T47D (cell line): ENCODE measurements around the gene MAGOHB.

Experiments used
- DNase-seq, 2 experiments: peaks; one replicate each; pipeline versions ENCODE4 v3.0.0 to v3.0.0-alpha.2; 2011 to 2012; ENCODE audit warnings: low read depth in 1 of 2, low spot score in 1 of 2
- JUND ChIP-seq: IDR thresholded peaks from 2 replicates; pipeline ENCODE4 v1.6.1; 2012; ENCODE audit warnings: low read depth
- in situ Hi-C: cut with HindIII; loops from 2 replicates; pipeline ENCODE4 v1.10.0; 2016; ENCODE audit warnings: low sequenced_read_pairs, low pct_unique_long_range_greater_than_20kb

Gene MAGOHB

DNA sequence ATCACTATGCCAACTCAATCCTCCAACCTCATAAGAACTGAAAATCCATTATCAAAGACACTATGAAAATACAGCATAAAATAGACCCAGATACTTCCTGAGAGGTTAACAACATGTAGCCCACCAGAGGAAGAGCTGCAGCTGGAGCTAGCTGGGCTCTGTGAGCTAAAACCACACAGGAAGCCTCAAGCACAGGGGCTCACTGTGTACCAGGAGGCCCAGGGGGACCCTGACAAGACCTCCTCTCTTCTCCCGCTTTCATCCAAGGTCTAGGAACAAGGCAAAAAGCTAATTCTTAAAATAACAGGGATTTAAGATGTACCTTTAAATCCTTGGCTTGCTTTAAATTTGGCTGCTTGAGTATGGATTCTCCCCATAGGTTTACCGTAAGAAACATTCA lies 54.2 kb downstream of the MAGOHB start:
- TF ChIP-seq JUND: no peak
- DNase-seq: no peak
- in situ Hi-C loops: no loop called here

GRCh38 chr12:10558789-10559188 lies 54.6 kb downstream of the MAGOHB start:
- TF ChIP-seq JUND: no peak
- in situ Hi-C loops: no loop called here
- DNase-seq: peak in 1 of 2 experiments; percentile 7

GRCh38 chr12:10558301-10558700 lies 55.1 kb downstream of the MAGOHB start:
- in situ Hi-C loops: no loop called here
- TF ChIP-seq JUND: no peak
- no peak for DNase-seq

- in situ Hi-C loops: no loop called here
- DNase-seq: no peak
- TF ChIP-seq JUND: no peak
Observed at GRCh38 chr12:10557766-10558165, 55.6 kb downstream of the MAGOHB start.

DNA sequence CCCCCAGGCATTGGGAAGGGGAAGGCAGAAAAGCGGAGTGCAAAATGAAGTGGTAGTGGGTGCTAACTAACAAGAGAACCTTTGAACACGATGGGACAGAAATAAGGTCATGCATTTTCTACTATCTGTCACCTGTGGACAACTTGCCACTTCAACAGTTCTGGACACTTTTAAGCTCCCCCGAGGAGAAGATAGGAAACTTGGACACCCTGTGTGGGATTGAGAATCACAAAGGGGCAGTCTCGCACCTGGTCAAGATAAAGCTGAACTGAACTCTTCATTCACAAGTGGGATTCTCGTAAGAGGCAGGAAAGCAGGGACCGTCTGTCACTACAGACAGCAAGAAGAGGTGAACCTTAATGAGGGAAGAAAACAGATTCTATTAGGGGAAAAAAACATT lies 56.1 kb downstream of the MAGOHB start:
- TF ChIP-seq JUND: no peak
- in situ Hi-C loops: no loop called here
- no peak for DNase-seq

GRCh38 chr12:10554756-10555481 lies 58.5 kb downstream of the MAGOHB start:
- no peak for DNase-seq
- in situ Hi-C loops: no loop called here
- no peak for TF ChIP-seq JUND

DNA sequence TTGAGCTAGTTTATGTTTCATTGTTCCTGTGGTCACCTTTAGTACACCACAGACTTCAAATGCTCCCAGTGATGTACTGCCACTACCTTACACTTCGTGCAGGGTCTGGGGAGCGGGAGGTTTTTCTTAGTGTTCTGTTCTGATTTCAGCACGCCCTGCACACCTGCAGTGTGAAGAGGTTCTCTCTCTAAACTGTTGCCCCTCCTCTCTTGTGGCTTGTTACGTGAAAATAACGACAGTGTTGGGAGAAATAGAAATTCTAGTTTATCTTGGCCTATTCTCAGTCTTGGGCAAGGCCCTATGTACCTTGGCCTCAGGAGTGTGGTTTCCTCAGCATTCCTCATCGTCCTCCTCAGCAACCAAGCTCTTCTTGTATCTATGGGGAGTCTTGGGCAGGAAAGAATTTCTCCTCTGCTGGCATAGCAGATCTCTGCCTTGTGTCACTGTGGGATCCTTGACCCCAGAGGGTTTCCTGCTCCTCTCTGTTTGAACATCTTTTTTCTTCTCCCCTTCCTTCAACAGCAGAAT lies 59.1 kb downstream of the MAGOHB start:
- no peak for DNase-seq
- no peak for TF ChIP-seq JUND
- in situ Hi-C loops: no loop called here
